SU-DHL-6 (cell line): ENCODE data around the gene MPPE1.

Experiments
- CTCF ChIP-seq: fragments of 200-600 bp; sonication (generic); IDR thresholded peaks from one replicate; pipeline ENCODE4 v1.5.1; 2017; ENCODE audit warnings: antibody characterized with exemption, mild to moderate bottlenecking, low read length, moderate library complexity; ENCODE audit not compliant: insufficient read depth, poor library complexity, severe bottlenecking
- EZH2phosphoT487 ChIP-seq: fragments of 200-600 bp; sonication (generic), shearing (Covaris generic); conservative IDR thresholded peaks from 2 replicates; pipeline ENCODE4 v1.6.1; 2018; ENCODE audit warnings: mild to moderate bottlenecking, antibody characterized with exemption, low read length, moderate library complexity, mixed read lengths

DNA sequence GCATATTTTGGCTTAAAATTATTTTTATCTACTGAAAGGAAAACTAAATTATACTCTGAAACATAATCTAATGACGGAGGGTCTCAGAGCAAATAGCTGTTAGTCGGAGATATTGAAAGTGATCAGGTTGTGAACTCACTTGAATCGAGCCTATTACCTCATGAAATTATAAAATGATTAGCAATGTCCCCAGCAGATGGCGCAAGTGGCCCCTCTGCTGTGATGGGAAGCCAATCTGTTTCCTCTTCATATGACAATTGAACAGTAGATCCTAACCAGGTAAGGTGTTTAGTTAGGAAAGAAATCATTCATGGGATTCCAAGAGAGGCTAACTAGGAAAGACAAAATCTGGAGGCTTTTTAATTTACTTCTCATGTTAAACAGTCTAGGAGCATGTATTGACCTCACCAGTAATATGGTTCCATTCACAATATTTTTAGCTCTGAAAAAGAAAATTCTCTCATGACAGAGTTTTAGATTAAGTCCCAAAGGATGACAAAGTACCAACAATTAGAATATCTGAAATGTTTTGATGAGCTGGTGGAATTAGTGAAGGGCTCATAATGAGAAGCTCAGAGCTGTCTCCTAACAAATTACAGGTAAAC is 29.9 kb upstream of the MPPE1 start:
- peak; percentile 45 for TF ChIP-seq CTCF
- TF ChIP-seq EZH2phosphoT487, result no peak
